ENCODE results near the gene MLLT11.
A peak's percentile ranks its signal among the peaks of the same experiment; 100 is the strongest.

MLLT11 gene

GRCh38 chr1:151060007-151060656 lies at the start of gene MLLT11:
TSS of gene MLLT11 (plus strand) at chr1:151060397. CDS start at chr1:151067225, 6,828 bp downstream.
- in situ Hi-C loops (cut with MboI; ENCODE audit: low pct_unique_long_range_greater_than_20kb, low sequenced_read_pairs) = no loop called here
- peak; percentile 61 for DNase-seq

- peak; percentile 62 for DNase-seq
- in situ Hi-C loops (cut with MboI; ENCODE audit: low pct_unique_long_range_greater_than_20kb, low sequenced_read_pairs) = no loop called here
Measured at GRCh38 chr1:151011154-151011850, 48.9 kb upstream of the MLLT11 start.

GRCh38 chr1:151012684-151013471 lies 47.3 kb upstream of the MLLT11 start:
- in situ Hi-C loops (cut with MboI; ENCODE audit: low pct_unique_long_range_greater_than_20kb, low sequenced_read_pairs) = no loop called here
- DNase-seq = no peak

GRCh38 chr1:151013518-151013917 lies 46.7 kb upstream of the MLLT11 start:
- in situ Hi-C loops (cut with MboI; ENCODE audit: low pct_unique_long_range_greater_than_20kb, low sequenced_read_pairs) = no loop called here
- DNase-seq = peak; percentile 68

DNA sequence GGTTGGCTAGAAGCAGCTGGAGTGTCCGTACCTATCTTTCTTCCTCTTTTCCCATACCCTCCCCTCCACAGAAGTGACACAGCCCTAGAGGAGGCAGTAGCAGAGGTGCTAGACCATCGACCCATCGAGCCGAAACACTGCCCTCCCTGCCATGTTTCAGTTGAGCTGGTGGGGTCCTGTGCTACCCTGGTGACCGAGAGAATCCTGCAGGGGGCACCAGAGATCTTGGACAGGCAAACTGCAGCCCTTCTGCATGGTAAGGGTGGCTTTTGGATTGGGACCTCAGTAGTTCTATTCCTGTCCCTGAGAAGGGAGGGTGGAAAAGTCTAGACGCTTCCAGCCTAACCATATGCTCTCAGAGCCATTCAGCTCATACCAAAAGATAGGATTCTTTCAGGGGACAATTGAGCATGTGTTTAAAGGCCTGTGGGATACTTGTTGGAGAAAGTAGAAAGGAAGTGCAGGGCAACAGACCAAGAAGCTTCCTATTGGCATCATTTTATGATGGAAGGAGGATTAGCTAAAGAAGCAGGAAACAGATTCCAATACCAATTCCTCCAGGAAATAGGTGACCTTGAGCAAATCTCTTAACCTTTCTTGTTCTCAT lies 35.6 kb upstream of the MLLT11 start:
- peak; percentile 95 for DNase-seq
- in situ Hi-C loops (cut with MboI; ENCODE audit: low pct_unique_long_range_greater_than_20kb, low sequenced_read_pairs) = no loop called here

GRCh38 chr1:151026460-151026859 lies 33.7 kb upstream of the MLLT11 start:
- DNase-seq = no peak
- in situ Hi-C loops (cut with MboI; ENCODE audit: low pct_unique_long_range_greater_than_20kb, low sequenced_read_pairs) = no loop called here

DNA sequence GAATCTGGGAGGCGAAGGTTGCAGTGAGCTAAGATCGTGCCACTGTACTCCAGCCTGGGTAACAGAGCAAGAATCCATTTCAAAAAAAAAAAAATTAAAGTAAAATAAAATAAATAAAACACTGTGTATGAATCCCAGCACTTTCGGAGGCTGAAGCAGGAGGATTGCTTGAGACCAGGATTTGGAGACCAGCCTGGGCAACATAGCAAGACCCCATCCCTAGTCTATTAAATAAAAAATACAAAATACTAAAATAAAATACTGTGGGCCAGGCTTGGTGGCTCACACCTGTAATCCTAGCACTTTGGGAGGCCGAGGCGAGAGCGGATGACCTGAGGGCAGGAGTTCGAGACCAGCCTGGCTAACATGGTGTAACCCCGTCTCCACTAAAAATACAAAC lies 28.0 kb upstream of the MLLT11 start:
- in situ Hi-C loops (cut with MboI; ENCODE audit: low pct_unique_long_range_greater_than_20kb, low sequenced_read_pairs) = no loop called here
- no peak for DNase-seq

- in situ Hi-C loops (cut with MboI; ENCODE audit: low pct_unique_long_range_greater_than_20kb, low sequenced_read_pairs) = no loop called here
- DNase-seq = no peak
Measured at GRCh38 chr1:151035167-151035566, 25.0 kb upstream of the MLLT11 start.

DNA sequence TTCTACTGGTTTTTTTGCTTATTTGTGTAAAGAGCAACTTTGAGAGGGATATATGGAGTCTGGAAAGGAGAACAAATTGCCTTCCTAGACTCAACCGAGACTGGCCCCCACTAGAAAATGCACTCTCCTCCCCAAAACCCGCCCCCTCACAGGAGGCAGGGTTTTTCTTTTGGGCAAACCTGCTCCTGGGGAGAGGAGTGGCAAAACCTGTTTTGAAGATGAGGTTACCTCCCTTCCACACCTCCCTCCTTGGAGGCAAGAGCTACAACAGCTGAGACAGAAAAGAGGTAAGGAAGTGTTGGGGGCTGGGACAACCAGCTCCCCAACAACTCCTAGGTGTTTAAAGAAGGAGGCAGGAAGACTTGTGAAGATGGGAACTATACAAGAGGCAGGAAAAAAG lies 23.8 kb upstream of the MLLT11 start, which contains the start of gene BNIPL:
TSS of gene BNIPL (plus strand) at position 231 of the 400 bp plus-strand sequence. CDS start at position 371, 140 bp downstream.
- in situ Hi-C loops (cut with MboI; ENCODE audit: low pct_unique_long_range_greater_than_20kb, low sequenced_read_pairs) = no loop called here
- no peak for DNase-seq

DNA sequence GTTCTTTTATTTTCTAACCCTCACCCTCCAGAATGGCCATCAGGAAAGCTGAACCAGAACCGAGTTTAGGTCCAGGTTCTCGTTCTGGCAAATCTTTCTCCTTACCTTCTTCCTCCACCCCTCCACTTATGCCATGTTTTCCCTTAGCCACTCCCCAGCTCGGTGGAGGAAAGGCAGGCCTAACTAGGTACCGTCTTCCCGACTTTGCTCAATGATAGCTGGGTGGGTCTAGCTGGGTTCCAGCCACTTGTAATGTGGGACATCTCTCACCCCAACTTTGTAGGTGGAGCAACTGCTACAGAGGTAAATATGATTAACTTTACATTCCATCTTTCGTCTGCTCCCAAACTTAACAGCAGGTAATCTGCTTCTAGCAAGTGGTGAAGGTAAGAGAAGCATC lies 23.2 kb upstream of the MLLT11 start:
- in situ Hi-C loops (cut with MboI; ENCODE audit: low pct_unique_long_range_greater_than_20kb, low sequenced_read_pairs) = no loop called here
- no peak for DNase-seq

DNA sequence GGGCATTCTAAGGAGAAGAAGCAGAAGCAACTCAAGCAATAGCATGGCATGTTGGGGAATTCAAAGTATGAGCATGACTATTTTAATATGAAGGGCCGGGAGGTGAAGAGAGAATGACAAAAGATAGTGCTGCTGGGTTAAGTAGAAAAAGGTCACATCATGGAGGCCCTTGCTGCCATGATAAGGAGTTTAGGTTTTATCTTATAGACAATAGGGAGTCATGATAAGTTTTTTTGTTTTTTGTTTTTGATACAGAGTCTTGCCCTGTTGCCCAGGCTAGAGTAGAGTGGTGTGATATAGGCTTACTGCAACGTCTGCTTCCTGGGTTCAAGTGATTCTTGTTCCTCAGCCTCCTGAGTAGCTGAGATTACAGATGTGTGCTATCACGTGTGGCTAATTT lies 20.7 kb upstream of the MLLT11 start:
- no peak for DNase-seq
- in situ Hi-C loops (cut with MboI; ENCODE audit: low pct_unique_long_range_greater_than_20kb, low sequenced_read_pairs) = no loop called here

DNA sequence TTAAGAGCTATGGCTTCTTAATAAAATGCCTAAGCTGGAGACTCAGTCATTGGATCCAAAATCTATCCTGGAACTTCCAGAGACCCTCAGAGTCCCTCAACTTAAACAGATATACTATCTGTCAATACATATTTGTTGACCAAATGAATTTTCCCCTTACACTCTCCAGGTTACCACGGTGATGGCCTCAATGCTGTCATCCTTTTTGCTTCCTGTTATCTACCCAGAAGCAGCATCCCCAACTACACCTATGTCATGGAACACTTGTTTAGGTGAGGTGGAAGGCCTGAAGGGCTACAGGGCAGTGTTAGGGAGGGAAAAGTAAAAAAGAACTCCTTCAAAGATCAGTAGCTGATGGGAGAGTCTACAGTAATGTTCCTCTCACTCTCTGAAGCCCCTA lies 17.0 kb upstream of the MLLT11 start:
- in situ Hi-C loops (cut with MboI; ENCODE audit: low pct_unique_long_range_greater_than_20kb, low sequenced_read_pairs) = no loop called here
- DNase-seq = no peak

GRCh38 chr1:151047591-151047924 lies 12.6 kb upstream of the MLLT11 start, which contains the start of gene C1orf56:
TSS of gene C1orf56 (plus strand) at chr1:151047751. CDS start at chr1:151047848, 97 bp downstream.
- in situ Hi-C loops (cut with MboI; ENCODE audit: low pct_unique_long_range_greater_than_20kb, low sequenced_read_pairs) = no loop called here
- peak; percentile 71 for DNase-seq

DNA sequence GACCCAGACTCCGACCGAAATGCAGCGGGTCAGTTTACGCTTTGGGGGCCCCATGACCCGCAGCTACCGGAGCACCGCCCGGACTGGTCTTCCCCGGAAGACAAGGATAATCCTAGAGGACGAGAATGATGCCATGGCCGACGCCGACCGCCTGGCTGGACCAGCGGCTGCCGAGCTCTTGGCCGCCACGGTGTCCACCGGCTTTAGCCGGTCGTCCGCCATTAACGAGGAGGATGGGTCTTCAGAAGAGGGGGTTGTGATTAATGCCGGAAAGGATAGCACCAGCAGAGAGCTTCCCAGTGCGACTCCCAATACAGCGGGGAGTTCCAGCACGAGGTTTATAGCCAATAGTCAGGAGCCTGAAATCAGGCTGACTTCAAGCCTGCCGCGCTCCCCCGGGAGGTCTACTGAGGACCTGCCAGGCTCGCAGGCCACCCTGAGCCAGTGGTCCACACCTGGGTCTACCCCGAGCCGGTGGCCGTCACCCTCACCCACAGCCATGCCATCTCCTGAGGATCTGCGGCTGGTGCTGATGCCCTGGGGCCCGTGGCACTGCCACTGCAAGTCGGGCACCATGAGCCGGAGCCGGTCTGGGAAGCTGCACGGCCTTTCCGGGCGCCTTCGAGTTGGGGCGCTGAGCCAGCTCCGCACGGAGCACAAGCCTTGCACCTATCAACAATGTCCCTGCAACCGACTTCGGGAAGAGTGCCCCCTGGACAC lies 12.1 kb upstream of the MLLT11 start:
- peak; percentile 84 for DNase-seq
- in situ Hi-C loops (cut with MboI; ENCODE audit: low pct_unique_long_range_greater_than_20kb, low sequenced_read_pairs) = no loop called here

DNA sequence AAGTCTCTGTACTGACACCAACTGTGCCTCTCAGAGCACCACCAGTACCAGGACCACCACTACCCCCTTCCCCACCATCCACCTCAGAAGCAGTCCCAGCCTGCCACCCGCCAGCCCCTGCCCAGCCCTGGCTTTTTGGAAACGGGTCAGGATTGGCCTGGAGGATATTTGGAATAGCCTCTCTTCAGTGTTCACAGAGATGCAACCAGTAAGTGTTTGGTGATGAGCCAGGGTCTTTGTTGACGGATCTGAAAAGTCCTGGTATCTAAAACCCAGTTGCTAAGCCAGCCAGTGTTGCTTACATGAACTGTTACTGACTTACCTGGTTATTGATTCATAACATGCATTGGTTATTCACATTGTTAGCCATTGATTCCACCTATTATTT lies 11.6 kb upstream of the MLLT11 start:
- in situ Hi-C loops (cut with MboI; ENCODE audit: low pct_unique_long_range_greater_than_20kb, low sequenced_read_pairs) = no loop called here
- no peak for DNase-seq

GRCh38 chr1:151049458-151049857 lies 10.7 kb upstream of the MLLT11 start:
- in situ Hi-C loops (cut with MboI; ENCODE audit: low pct_unique_long_range_greater_than_20kb, low sequenced_read_pairs) = no loop called here

DNA sequence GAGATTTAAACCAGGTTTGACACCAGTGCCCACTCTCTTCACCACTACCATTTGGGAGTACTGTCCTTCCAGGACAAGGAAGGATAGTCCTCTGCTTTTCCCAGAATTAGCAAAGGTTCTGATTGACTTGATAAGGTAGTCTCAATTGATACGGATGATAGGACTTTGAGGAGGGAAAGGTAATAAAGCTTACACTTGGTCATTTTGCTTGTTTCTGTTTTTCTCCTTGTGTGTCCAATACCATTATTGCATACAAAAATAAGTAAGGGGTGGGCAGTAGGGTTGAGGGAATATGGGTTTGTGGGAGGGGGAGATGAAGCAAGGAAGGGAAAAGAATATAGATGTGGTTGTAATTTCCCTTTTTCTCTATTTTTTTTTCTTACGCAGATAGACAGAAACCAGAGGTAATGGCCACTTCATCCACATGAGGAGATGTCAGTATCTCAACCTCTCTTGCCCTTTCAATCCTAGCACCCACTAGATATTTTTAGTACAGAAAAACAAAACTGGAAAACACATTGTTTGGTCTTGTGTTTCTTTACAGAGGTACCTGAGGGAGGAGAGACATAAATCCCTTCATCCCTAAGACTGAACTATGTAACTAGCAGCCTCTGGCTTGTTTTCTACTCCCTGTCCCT lies 10.0 kb upstream of the MLLT11 start:
- no peak for DNase-seq
- in situ Hi-C loops (cut with MboI; ENCODE audit: low pct_unique_long_range_greater_than_20kb, low sequenced_read_pairs) = no loop called here

More at GRCh38 chr1:151049458-151049857, 10.7 kb upstream of the MLLT11 start:
- no peak for DNase-seq

GRCh38 chr1:151051356-151052009 lies 8.7 kb upstream of the MLLT11 start:
- in situ Hi-C loops (cut with MboI; ENCODE audit: low pct_unique_long_range_greater_than_20kb, low sequenced_read_pairs) = no loop called here
- DNase-seq = no peak
